Thymus (tissue), 11 donors: ENCODE data around the gene IL1RAPL1. TPM values are rescaled to one million over a fixed set of nuclear protein-coding genes. Genes with fewer than 3 reads are reported as not detected.

Source experiments
- DNase-seq, 9 donors: peaks; one replicate each; pipeline ENCODE4 v3.0.0-alpha.2; 2013; ENCODE audit warnings: low spot score in 9 of 9, low read depth in 6 of 9, missing footprints in 1 of 9
- H3K27ac ChIP-seq, 2 donors: one replicate each; pipeline ENCODE4 v1.5.1; 2013; ENCODE audit warnings: control low read depth in 1 of 2, low read depth in 1 of 2, low read length in 1 of 2, mild to moderate bottlenecking in 1 of 2, moderate library complexity in 1 of 2
- H3K27me3 ChIP-seq, 2 donors: one replicate each; pipeline ENCODE4 v1.5.1; 2013; ENCODE audit warnings: low read length in 1 of 2; ENCODE audit not compliant: control insufficient read depth in 2 of 2, insufficient read depth in 1 of 2
- H3K36me3 ChIP-seq, 2 donors: one replicate each; pipeline ENCODE4 v1.5.1; 2013; ENCODE audit warnings: low read length in 1 of 2, mild to moderate bottlenecking in 1 of 2, moderate library complexity in 1 of 2; ENCODE audit not compliant: control insufficient read depth in 2 of 2, insufficient read depth in 2 of 2
- H3K4me1 ChIP-seq, 2 donors: one replicate each; pipeline ENCODE4 v1.5.1; 2013; ENCODE audit warnings: low read length in 2 of 2; ENCODE audit not compliant: control insufficient read depth in 2 of 2, insufficient read depth in 2 of 2
- H3K4me3 ChIP-seq, 2 donors: one replicate each; pipeline ENCODE4 v1.5.1; 2013; ENCODE audit warnings: low read length in 2 of 2, control low read depth in 1 of 2, mild to moderate bottlenecking in 1 of 2
- H3K9me3 ChIP-seq, 2 donors: one replicate each; pipeline ENCODE4 v1.5.1; 2013; ENCODE audit warnings: low read length in 1 of 2, mild to moderate bottlenecking in 1 of 2; ENCODE audit not compliant: control insufficient read depth in 2 of 2, insufficient read depth in 1 of 2
- WGBS: extraction: QIAGEN DNeasy Blood & Tissue Kit; methylation state at CpG from one replicate; pipeline ENCODE4 v1.1.7; 2013; 5-methylcytosine and 5-hydroxymethylcytosine counted together
- polyA plus RNA-seq: library from polyadenylated mRNA; stranded (reverse); fragments of 200-250 nt; gene quantifications from one replicate; pipeline ENCODE4 v1.2.3, GENCODE V29; 2013
- total RNA-seq: library from RNA; stranded (reverse); fragments of 120-200 nt; gene quantifications from one replicate; pipeline ENCODE4 v1.2.4, GENCODE V29; 2013
- donor health status: healthy.

IL1RAPL1 gene
- total and polyA plus RNA-seq, 2 donors = 0.02 to 0.33 TPM

DNA sequence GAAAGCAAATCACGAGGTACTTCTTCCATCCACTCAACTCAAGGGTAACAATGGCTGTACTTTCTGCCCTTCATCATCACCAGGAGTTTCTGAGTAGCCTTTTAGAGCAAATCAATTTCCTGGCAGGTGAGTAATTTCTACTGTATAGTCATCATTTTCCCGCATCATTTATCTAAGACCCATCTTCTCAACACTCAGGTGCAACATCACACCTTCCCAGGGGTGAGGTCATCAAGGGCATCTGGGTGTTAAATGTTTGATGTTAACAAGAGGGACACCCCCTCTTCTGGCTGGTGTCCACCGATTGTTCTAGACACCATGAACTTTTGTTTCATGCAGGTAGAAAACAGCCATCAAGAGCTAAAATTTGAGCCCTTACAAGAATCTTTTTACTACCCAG, 1314.8 kb downstream of the IL1RAPL1 start:
- 69% methylated on average over 3 of the region's 3 CpGs for WGBS
- Histone ChIP-seq H3K27me3 (no peaks in the 10 kb centered on the region), H3K9me3 (no peaks in the 10 kb centered on the region), H3K4me1 (no peaks in the 10 kb centered on the region), H3K27ac (no peak overlapping the region), H3K4me3 (no peak overlapping the region), H3K36me3 (no peaks in the 10 kb centered on the region)
- no peak for DNase-seq

- Histone ChIP-seq H3K9me3 (no peaks in the 10 kb centered on the region), H3K4me3 (no peak overlapping the region), H3K27ac (no peak overlapping the region), H3K36me3 (no peaks in the 10 kb centered on the region), H3K27me3 (no peaks in the 10 kb centered on the region), H3K4me1 (no peaks in the 10 kb centered on the region)
- no peak for DNase-seq
Observed at GRCh38 chrX:29903360-29903759, 1316.1 kb downstream of the IL1RAPL1 start.

DNA sequence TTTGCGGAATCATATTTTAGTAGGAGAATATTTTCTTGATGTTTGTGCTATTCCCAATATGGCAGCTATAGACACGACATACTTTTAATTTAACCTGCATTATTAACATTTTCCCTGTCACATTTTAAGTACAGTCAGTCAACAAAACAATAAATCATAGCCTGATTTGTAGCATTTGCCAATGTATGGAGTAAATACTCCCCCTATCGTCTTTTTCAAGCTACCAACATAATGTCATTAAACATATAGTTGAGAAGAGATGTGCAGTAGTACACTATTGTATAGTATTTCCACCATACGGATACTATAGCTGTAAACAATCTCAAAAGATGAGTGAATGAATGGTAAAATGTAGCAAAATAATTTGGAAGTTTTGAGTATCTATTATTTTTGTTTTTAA, 1324.4 kb downstream of the IL1RAPL1 start:
- H3K27me3 ChIP-seq = no peaks in the 10 kb centered on the region
- no peaks in the 10 kb centered on the region for H3K36me3 ChIP-seq
- no peak overlapping the region for H3K27ac ChIP-seq
- no peak for DNase-seq
- H3K4me3 ChIP-seq = no peak overlapping the region
- H3K4me1 ChIP-seq = no peaks in the 10 kb centered on the region
- 90% methylated on average over 4 of the region's 4 CpGs for WGBS
- no peaks in the 10 kb centered on the region for H3K9me3 ChIP-seq

- no peaks in the 10 kb centered on the region for H3K9me3 ChIP-seq
- H3K27ac ChIP-seq = no peak overlapping the region
- no peaks in the 10 kb centered on the region for H3K27me3 ChIP-seq
- 88% methylated on average over 6 of the region's 6 CpGs for WGBS
- no peak for DNase-seq
- H3K4me1 ChIP-seq = no peaks in the 10 kb centered on the region
- no peaks in the 10 kb centered on the region for H3K36me3 ChIP-seq
- no peak overlapping the region for H3K4me3 ChIP-seq
Observed at GRCh38 chrX:29913647-29914046, 1326.4 kb downstream of the IL1RAPL1 start.

- Histone ChIP-seq H3K9me3 (no peaks in the 10 kb centered on the region), H3K36me3 (no peaks in the 10 kb centered on the region), H3K4me1 (no peaks in the 10 kb centered on the region), H3K27me3 (no peaks in the 10 kb centered on the region), H3K27ac (no peak overlapping the region), H3K4me3 (no peak overlapping the region)
- WGBS = 78% methylated on average over 1 of the region's 1 CpG
- DNase-seq = no peak
Observed at GRCh38 chrX:29922607-29923006, 1335.4 kb downstream of the IL1RAPL1 start.

- H3K9me3 ChIP-seq = no peaks in the 10 kb centered on the region
- no peaks in the 10 kb centered on the region for H3K27me3 ChIP-seq
- DNase-seq = no peak
- no peak overlapping the region for H3K27ac ChIP-seq
- H3K36me3 ChIP-seq = no peaks in the 10 kb centered on the region
- H3K4me3 ChIP-seq = no peak overlapping the region
- no peaks in the 10 kb centered on the region for H3K4me1 ChIP-seq
- 80% methylated on average over 1 of the region's 1 CpG for WGBS
Observed at GRCh38 chrX:29926056-29926455, 1338.8 kb downstream of the IL1RAPL1 start.

DNA sequence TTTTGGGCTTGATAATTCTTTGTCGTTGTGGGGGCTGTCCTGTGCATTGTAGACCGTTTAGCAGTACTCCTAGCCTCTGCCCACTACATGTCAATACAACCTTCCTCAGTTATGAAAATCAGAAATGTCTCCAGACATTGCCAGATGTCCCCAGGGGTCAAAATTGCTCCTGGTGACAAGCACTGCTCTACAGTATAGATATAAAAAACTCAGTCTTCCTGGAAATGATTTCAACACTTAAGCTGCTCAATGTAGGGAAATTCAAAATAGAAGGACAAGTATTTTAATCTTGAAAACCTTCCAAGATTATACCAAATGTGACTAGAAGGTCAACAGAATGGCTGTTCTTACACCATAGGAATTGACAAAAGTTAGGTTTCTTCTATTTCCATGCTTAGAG, 1339.4 kb downstream of the IL1RAPL1 start:
- DNase-seq = no peak
- Histone ChIP-seq H3K9me3 (no peaks in the 10 kb centered on the region), H3K4me1 (no peaks in the 10 kb centered on the region), H3K4me3 (no peak overlapping the region), H3K27ac (no peak overlapping the region), H3K36me3 (no peaks in the 10 kb centered on the region), H3K27me3 (no peaks in the 10 kb centered on the region)
- WGBS = 92% methylated on average over 2 of the region's 2 CpGs

DNA sequence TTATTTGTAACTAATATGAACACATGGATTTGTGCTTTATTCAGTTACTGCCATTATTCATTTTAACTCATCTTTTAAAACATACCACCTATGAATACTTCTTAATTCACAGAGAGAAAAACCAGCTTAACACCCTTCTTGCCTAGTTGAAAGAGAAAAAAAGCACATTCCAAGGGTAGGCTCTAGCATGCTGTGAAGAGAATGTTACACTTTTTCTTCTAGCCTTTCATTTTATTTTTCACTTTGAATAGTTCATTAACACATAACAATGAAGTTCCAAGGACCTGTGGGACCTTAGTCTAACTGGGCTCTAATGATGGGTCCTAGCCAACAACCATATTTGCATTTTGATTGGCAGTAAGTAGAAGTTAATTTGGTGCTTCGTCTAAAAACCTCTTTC, 1348.2 kb downstream of the IL1RAPL1 start:
- H3K36me3 ChIP-seq = no peaks in the 10 kb centered on the region
- no peak overlapping the region for H3K4me3 ChIP-seq
- H3K4me1 ChIP-seq = no peaks in the 10 kb centered on the region
- no peaks in the 10 kb centered on the region for H3K27me3 ChIP-seq
- 72% methylated on average over 1 of the region's 1 CpG for WGBS
- no peak overlapping the region for H3K27ac ChIP-seq
- DNase-seq = no peak
- H3K9me3 ChIP-seq = no peaks in the 10 kb centered on the region

- H3K4me3 ChIP-seq = no peak overlapping the region
- H3K4me1 ChIP-seq = no peaks in the 10 kb centered on the region
- no peaks in the 10 kb centered on the region for H3K27me3 ChIP-seq
- no peaks in the 10 kb centered on the region for H3K9me3 ChIP-seq
- no peak overlapping the region for H3K27ac ChIP-seq
- no peaks in the 10 kb centered on the region for H3K36me3 ChIP-seq
- no peak for DNase-seq
- WGBS = 68% methylated on average over 2 of the region's 2 CpGs
Observed at GRCh38 chrX:29940750-29941149, 1353.5 kb downstream of the IL1RAPL1 start.

- 19% methylated on average over 1 of the region's 1 CpG for WGBS
- H3K4me1 ChIP-seq = no peaks in the 10 kb centered on the region
Observed at GRCh38 chrX:29941287-29941686, 1354.0 kb downstream of the IL1RAPL1 start.

More at GRCh38 chrX:29941287-29941686, 1354.0 kb downstream of the IL1RAPL1 start:
- Histone ChIP-seq H3K27ac (no peak overlapping the region), H3K27me3 (no peaks in the 10 kb centered on the region), H3K4me3 (no peak overlapping the region), H3K36me3 (no peaks in the 10 kb centered on the region), H3K9me3 (no peaks in the 10 kb centered on the region)
- DNase-seq = no peak
